K562 (cell line): ENCODE results near the gene RPS6KA4. TPM values are rescaled to one million over a fixed set of nuclear protein-coding genes. Genes with fewer than 3 reads are reported as not detected.
A peak's percentile ranks its signal among the peaks of the same experiment; 100 is the strongest.

ENCODE experiments used
- ATAC-seq: fragments of 200-7000 bp; cut with Tn5 transposase; 3 replicates; pipeline ENCODE4 v1.9.1; 2020; ENCODE audit warnings: moderate library complexity
- BruUV-seq: library from RNA; stranded (reverse); fragments of 400-500 nt; replicated peaks from 2 replicates; lab custom pipeline; 2021; lab: Mats Ljungman, UMichigan
- CTCF ChIA-PET: fragments of 300-600 bp; formaldehyde crosslinking; extraction: SDS; loops from one replicate; lab custom pipeline; 2021; ENCODE audit warnings: low intra/inter-chr PET ratio; lab: Yijun Ruan, JAX
- POLR2A ChIA-PET: fragments of 300-600, 350-650 bp; sonication (Branson Sonifier 250); formaldehyde crosslinking; extraction: SDS; loops from one replicate; lab custom pipeline; 2021; ENCODE audit warnings: antibody characterized with exemption, inconsistent platforms; lab: Yijun Ruan, JAX
- DNase-seq, 4 experiments: peaks; one replicate each; pipeline versions ENCODE4 v3.0.0 to v3.0.0-alpha.2; 2011 to 2018; ENCODE audit warnings: low spot score in 3 of 4, mixed read lengths in 3 of 4; ENCODE audit errors: extremely low read depth in 1 of 4
- FAIRE-seq: peaks from 2 replicates; lab custom pipeline; 2011; peaks lifted over from hg19 to GRCh38; lab: Jason Lieb, UNC
- H2AFZ ChIP-seq: 2 replicates; pipeline ENCODE4 v1.6.0; 2011; ENCODE audit warnings: low read depth, low read length, control low read depth, inconsistent platforms
- H3K27ac ChIP-seq: fragments of 200-600 bp; 3 replicates; pipeline ENCODE4 v1.8.0; 2011; ENCODE audit warnings: low read depth, mild to moderate bottlenecking, control low read depth, inconsistent platforms, low read length, moderate library complexity, mixed read lengths; ENCODE audit errors: extremely low read depth
- H3K27me3 ChIP-seq, 2 experiments: fragments of 300-600 bp in 1 of 2; 2 replicates in 1 of 2; 3 replicates in 1 of 2; pipeline versions ENCODE4 v1.6.0 to v1.8.0; 2011; ENCODE audit warnings: inconsistent platforms in 2 of 2, low read length in 2 of 2, mild to moderate bottlenecking in 1 of 2, mixed read lengths in 1 of 2, moderate library complexity in 1 of 2; ENCODE audit not compliant: control insufficient read depth in 2 of 2, insufficient read depth in 2 of 2
- H3K36me3 ChIP-seq: fragments of 300-600 bp; 3 replicates; pipeline ENCODE4 v1.8.0; 2011; ENCODE audit warnings: mild to moderate bottlenecking, low read length, inconsistent platforms; ENCODE audit not compliant: control insufficient read depth, insufficient read depth
- H3K4me1 ChIP-seq, 2 experiments: fragments of 200-600 bp in 1 of 2; replicated peaks in 1 of 2; 2 replicates in 1 of 2; 3 replicates in 1 of 2; pipeline versions ENCODE4 v1.5.1 to v1.8.0; 2011; ENCODE audit warnings: inconsistent platforms in 2 of 2, low read length in 2 of 2, mild to moderate bottlenecking in 1 of 2, mixed read lengths in 1 of 2, moderate library complexity in 1 of 2; ENCODE audit not compliant: control insufficient read depth in 2 of 2, insufficient read depth in 2 of 2
- H3K4me2 ChIP-seq: 2 replicates; pipeline ENCODE4 v1.6.1; 2011; ENCODE audit warnings: low read length, control low read depth, inconsistent platforms, mixed read lengths; ENCODE audit not compliant: insufficient read depth
- H3K4me3 ChIP-seq: fragments of 200-600 bp; sonication (generic), shearing (Covaris generic); 2 replicates; pipeline ENCODE4 v1.5.1; 2016; ENCODE audit warnings: control low read depth, inconsistent platforms
- H3K79me2 ChIP-seq: fragments of 200-600 bp; 3 replicates; pipeline ENCODE4 v1.8.0; 2011; ENCODE audit warnings: low read length, inconsistent platforms; ENCODE audit not compliant: control insufficient read depth, insufficient read depth
- H3K9ac ChIP-seq, 2 experiments: 2 replicates each; pipeline versions ENCODE4 v1.6.0 to v1.6.1; 2011; ENCODE audit warnings: low read depth in 2 of 2, low read length in 2 of 2, control low read depth in 1 of 2, inconsistent platforms in 1 of 2, mild to moderate bottlenecking in 1 of 2, mixed read lengths in 1 of 2; ENCODE audit not compliant: insufficient read depth in 1 of 2
- H3K9me1 ChIP-seq: one replicate; pipeline ENCODE4 v1.6.0; 2011; ENCODE audit warnings: inconsistent platforms, mild to moderate bottlenecking, low read length, moderate library complexity; ENCODE audit not compliant: control insufficient read depth, insufficient read depth
- H3K9me3 ChIP-seq: replicated peaks from 2 replicates; pipeline ENCODE4 v1.5.1; 2011; ENCODE audit warnings: low read depth, low read length, inconsistent platforms; ENCODE audit not compliant: control insufficient read depth, insufficient read depth
- H4K20me1 ChIP-seq: replicated peaks from 2 replicates; pipeline ENCODE4 v1.6.1; 2011; ENCODE audit warnings: low read length, inconsistent platforms, mixed read lengths; ENCODE audit not compliant: control insufficient read depth, insufficient read depth
- AFF4 ChIP-seq: sonication (generic); formaldehyde crosslinking; IDR thresholded peaks from 2 replicates; pipeline ENCODE4 v1.8.0; 2023; ENCODE audit warnings: mild to moderate bottlenecking, missing genetic modification reagents
- MGA ChIP-seq: fragments of 450-650 bp; IDR thresholded peaks from 2 replicates; pipeline ENCODE4 v1.6.1; 2016; ENCODE audit warnings: mild to moderate bottlenecking, moderate library complexity
- ZFP30 ChIP-seq: fragments of 250-450 bp; sonication (Bioruptor Pico); IDR thresholded peaks from 2 replicates; pipeline ENCODE4 v1.8.0; 2022; ENCODE audit warnings: moderate library complexity, mild to moderate bottlenecking, inconsistent platforms, borderline replicate concordance
- WGBS: fragments of 100-300 bp; shearing (Covaris generic); methylation state at CpG from one replicate; pipeline ENCODE4 v1.1.6; 2016; ENCODE audit warnings: low coverage, mixed read lengths; ENCODE audit not compliant: insufficient coverage; ENCODE audit errors: missing lambda C conversion rate; 5-methylcytosine and 5-hydroxymethylcytosine counted together
- in situ Hi-C: fragments of 300-500 bp; cut with MboI; formaldehyde crosslinking; loops from 4 replicates; pipeline ENCODE4 v1.15.0; 2018; ENCODE audit warnings: inconsistent platforms, mixed read lengths
- intact Hi-C: fragments of 100-400 bp; cut with micrococcal nuclease; formaldehyde crosslinking; loops from 2 replicates; pipeline ENCODE4 v1.14.2; 2022
- polyA plus RNA-seq, 8 experiments: library from polyadenylated mRNA; depleted of rRNA in 4 of 8; stranded (reverse) in 5 of 8; unstranded in 3 of 8; fragments of >200 nt; fragmentation: Nextera tagmentation in 2 of 8; fragmentation: Illumina TruSeq in 1 of 8; extraction: Ambion mirVana in 2 of 8; extraction: Trizol in 1 of 8; gene quantifications; 2 replicates each; pipeline versions ENCODE4 v1.2.1 to v1.2.3, GENCODE V29; 2011 to 2014; ENCODE audit warnings: inconsistent platforms in 1 of 8, missing spikeins in 1 of 8
- total RNA-seq, 7 experiments: library from RNA; depleted of rRNA in 6 of 7; stranded (reverse); fragments of >200 nt in 6 of 7; fragmentation: Illumina TruSeq in 2 of 7; extraction: Trizol in 2 of 7; gene quantifications; 2 replicates each; pipeline versions ENCODE4 v1.2.1 to v1.2.3, GENCODE V29; 2011 to 2021; ENCODE audit warnings: low replicate concordance in 1 of 7

RPS6KA4 gene
- total and polyA plus RNA-seq, 9 of the 15 experiments (the other 6 are each of a cell fraction or from before 2014, with no cell fraction given): 0.15 to 23.8 (median 9.8) TPM

GRCh38 chr11:64318766-64319761 is 39.9 kb upstream of the RPS6KA4 start:
- H3K36me3 ChIP-seq: peaks cover 58% of the 10 kb centered on the region; the same call in 2 of the 3 replicates
- intact Hi-C loops (no loop called here), in situ Hi-C loops (no loop called here)
- H3K9ac ChIP-seq: peak overlapping the region; percentile 92 to 94; a peak in 3 of 4 replicates
- H3K9me3 ChIP-seq: no peaks in the 10 kb centered on the region
- 19% methylated on average over 17 of the region's 19 CpGs for WGBS
- H3K27ac ChIP-seq: peak overlapping the region; percentile 99; the same call in 2 of the 3 replicates
- H4K20me1 ChIP-seq: no peaks in the 10 kb centered on the region; the same call in 1 of the 2 replicates
- H3K4me2 ChIP-seq: peak overlapping the region; percentile 95
- peak in 3 of 4 experiments; percentile 59 to 76 (median 71) for DNase-seq
- H3K4me3 ChIP-seq: peak overlapping the region; percentile 94
- TSS peak; percentile 29 for BruUV-seq
- H3K27me3 ChIP-seq: no peaks in the 10 kb centered on the region
- ChIA-PET POLR2A (interaction anchor here (0.5 to 2.6 kb wide), 5 partner anchors 8 to 133 kb away, joined by 3 to 12 read pairs (median 4); partner anchors contain the start of gene STIP1), CTCF (interaction anchor here (0.6 to 2.7 kb wide), 4 partner anchors 24 to 36 kb away, joined by 3 to 19 read pairs (median 8); no protein-coding TSS in a partner anchor)
- H3K9me1 ChIP-seq: no peaks in the 10 kb centered on the region
- no peak overlapping the region for H2AFZ ChIP-seq
- no peak for FAIRE-seq
- peaks cover 30% of the 10 kb centered on the region for H3K79me2 ChIP-seq
- peaks cover 10 to 66% of the 10 kb centered on the region in 2 experiments; a peak in 4 of 5 replicates for H3K4me1 ChIP-seq
- no peak for ATAC-seq
- TF ChIP-seq ZFP30 (no peak), MGA (peak; percentile 76), AFF4 (CRISPR knock-in tag) (0 out of 2 replicates have a peak, but pooled peaks have one; percentile 15)
